ENCODE data around the gene CBLN1. TPM values are rescaled to one million over a fixed set of nuclear protein-coding genes. Genes with fewer than 3 reads are reported as not detected.

Gene CBLN1
- total RNA-seq, 1 experiment from 2014 or later, result 5.6 TPM

DNA sequence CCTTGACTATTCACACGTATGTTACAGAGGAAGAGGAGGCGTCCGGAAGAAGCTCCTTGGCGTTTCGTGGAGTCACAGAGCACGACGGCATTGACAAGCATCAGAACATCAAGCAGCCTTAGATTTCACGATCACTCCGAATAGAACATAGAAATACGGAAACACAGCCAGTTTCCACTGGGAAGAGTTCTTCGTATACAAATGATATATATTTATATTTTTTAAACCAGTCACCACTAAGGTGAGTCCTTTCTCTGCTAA lies 3.1 kb downstream of the CBLN1 start:
- no peak overlapping the region for H3K56ac ChIP-seq (ENCODE audit: insufficient read length, low read depth, low read length)
- peaks cover 83% of the 10 kb centered on the region for H3K27me3 ChIP-seq (ENCODE audit: insufficient read depth, low read length)
- no peak overlapping the region for H4K91ac ChIP-seq (ENCODE audit: insufficient read length, low read depth, low read length)
- no peaks in the 10 kb centered on the region for H3K79me2 ChIP-seq (ENCODE audit: insufficient read depth, low read length)
- WGBS (ENCODE audit: extremely low coverage, insufficient read length, low lambda C conversion rate), result no CpG with 5 or more reads among the region's 11 CpGs
- H3K23ac ChIP-seq (ENCODE audit: insufficient read length, low read depth, low read length), result no peak overlapping the region
- Mint-ChIP-seq H3K4me1 (peaks cover 47 to 76% of the 10 kb centered on the region in 2 experiments), H3K27ac (no peak overlapping the region), H3K9me3 (peaks cover 0 to 6% of the 10 kb centered on the region in 2 experiments; a peak in 2 of 5 replicates), H3K4me3 (peak overlapping the region in 1 of 2 experiments; percentile 76; a peak in 4 of 5 replicates), H3K27me3 (ENCODE audit: low read depth) (peaks cover 93% of the 10 kb centered on the region), H3K36me3 (ENCODE audit: insufficient read depth in 1 of 3, low read depth in 3 of 3) (no peaks in the 10 kb centered on the region; a peak in 2 of 7 replicates)
- no peak overlapping the region for H2AFZ ChIP-seq (ENCODE audit: low read length)
- H2BK15ac ChIP-seq (ENCODE audit: low read depth, low read length), result no peak overlapping the region
- no peak overlapping the region for H2BK12ac ChIP-seq (ENCODE audit: insufficient read length, low read depth, low read length)
- H4K8ac ChIP-seq (replicated peaks; ENCODE audit: insufficient read length, low read depth, low read length), result no peak overlapping the region
- DNase-seq, result no peak
- H4K20me1 ChIP-seq (ENCODE audit: control insufficient read depth, insufficient read depth, insufficient read length), result no peaks in the 10 kb centered on the region
- no peak overlapping the region for H2BK20ac ChIP-seq (ENCODE audit: low read depth, low read length, poor library complexity, severe bottlenecking)
- no peak overlapping the region for H3K18ac ChIP-seq (ENCODE audit: insufficient read length, low read depth, low read length)
- H3K23me2 ChIP-seq (ENCODE audit: insufficient read length, low read depth, low read length, poor library complexity, severe bottlenecking), result peaks cover 26% of the 10 kb centered on the region
- no peak overlapping the region for H3K14ac ChIP-seq (ENCODE audit: insufficient read depth, low read length)
- no peak overlapping the region for H2BK120ac ChIP-seq (ENCODE audit: low read depth, low read length, poor library complexity, severe bottlenecking)
- no peaks in the 10 kb centered on the region for H3K9me3 ChIP-seq (ENCODE audit: control insufficient read depth, low read depth, low read length)
- H3K4ac ChIP-seq (ENCODE audit: low read depth, low read length), result no peak overlapping the region
- H3K79me1 ChIP-seq (ENCODE audit: insufficient read depth, low read depth, low read length, poor library complexity, severe bottlenecking), result no peaks in the 10 kb centered on the region
- H2AK5ac ChIP-seq (ENCODE audit: insufficient read length, low read length), result no peak overlapping the region
- H3K27ac ChIP-seq (ENCODE audit: insufficient read length, low read depth, low read length), result no peak overlapping the region
- H3K9ac ChIP-seq (ENCODE audit: extremely low read depth, insufficient read length, low read length), result no peak overlapping the region
- no peak overlapping the region for H4K5ac ChIP-seq (ENCODE audit: insufficient read length, low read depth, low read length)
- H3K4me1 ChIP-seq (ENCODE audit: insufficient read depth, low read length), result 0 out of 2 replicates have a peak, but pooled peaks cover 5% of the 10 kb centered on the region
- H2BK5ac ChIP-seq (ENCODE audit: insufficient read length, low read length), result no peak overlapping the region
- peak overlapping the region; percentile 54 for H3K4me2 ChIP-seq (ENCODE audit: insufficient read depth, insufficient read length, low read length)
- TF ChIP-seq, protein P1, sequence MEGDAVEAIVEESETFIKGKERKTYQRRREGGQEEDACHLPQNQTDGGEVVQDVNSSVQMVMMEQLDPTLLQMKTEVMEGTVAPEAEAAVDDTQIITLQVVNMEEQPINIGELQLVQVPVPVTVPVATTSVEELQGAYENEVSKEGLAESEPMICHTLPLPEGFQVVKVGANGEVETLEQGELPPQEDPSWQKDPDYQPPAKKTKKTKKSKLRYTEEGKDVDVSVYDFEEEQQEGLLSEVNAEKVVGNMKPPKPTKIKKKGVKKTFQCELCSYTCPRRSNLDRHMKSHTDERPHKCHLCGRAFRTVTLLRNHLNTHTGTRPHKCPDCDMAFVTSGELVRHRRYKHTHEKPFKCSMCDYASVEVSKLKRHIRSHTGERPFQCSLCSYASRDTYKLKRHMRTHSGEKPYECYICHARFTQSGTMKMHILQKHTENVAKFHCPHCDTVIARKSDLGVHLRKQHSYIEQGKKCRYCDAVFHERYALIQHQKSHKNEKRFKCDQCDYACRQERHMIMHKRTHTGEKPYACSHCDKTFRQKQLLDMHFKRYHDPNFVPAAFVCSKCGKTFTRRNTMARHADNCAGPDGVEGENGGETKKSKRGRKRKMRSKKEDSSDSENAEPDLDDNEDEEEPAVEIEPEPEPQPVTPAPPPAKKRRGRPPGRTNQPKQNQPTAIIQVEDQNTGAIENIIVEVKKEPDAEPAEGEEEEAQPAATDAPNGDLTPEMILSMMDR (conservative IDR thresholded peaks at IDR 0.05), result no peak
- no peak overlapping the region for H3T11ph ChIP-seq (ENCODE audit: low read length)

All from H9 (cell line).